ENCODE data around the gene NXN. TPM values are rescaled to one million over a fixed set of nuclear protein-coding genes. Genes with fewer than 3 reads are reported as not detected.
"Not testable (repeated sequence)": the region's sequence is repeated elsewhere in the genome, so short reads cannot be mapped to it uniquely, and the experiment has no call there.

Gene NXN
- total RNA-seq, 1 donor from 2014 or later, result 0.43 TPM

GRCh38 chr17:927611-928461, 51.7 kb downstream of the NXN start:
- Mint-ChIP-seq H3K9me3 (no peaks in the 10 kb centered on the region), H3K4me3 (ENCODE audit: low read depth) (no peak overlapping the region), H3K27me3 (ENCODE audit: low read depth) (no peaks in the 10 kb centered on the region), H3K27ac (no peak overlapping the region), H3K36me3 (ENCODE audit: low read depth) (no peaks in the 10 kb centered on the region), H3K4me1 (ENCODE audit: low read depth) (no peaks in the 10 kb centered on the region)
- no peak for DNase-seq (ENCODE audit: low spot score)
- intact Hi-C loops (cut with micrococcal nuclease), result no loop called here

GRCh38 chr17:925817-926216, 53.8 kb downstream of the NXN start:
- Mint-ChIP-seq H3K36me3 (ENCODE audit: low read depth) (no peaks in the 10 kb centered on the region), H3K27ac (no peak overlapping the region), H3K4me3 (ENCODE audit: low read depth) (no peak overlapping the region), H3K4me1 (ENCODE audit: low read depth) (no peaks in the 10 kb centered on the region), H3K27me3 (ENCODE audit: low read depth) (no peaks in the 10 kb centered on the region), H3K9me3 (no peaks in the 10 kb centered on the region)
- intact Hi-C loops (cut with micrococcal nuclease), result no loop called here
- no peak for DNase-seq (ENCODE audit: low spot score)

- intact Hi-C loops (cut with micrococcal nuclease), result no loop called here
- no peak for DNase-seq (ENCODE audit: low spot score)
- Mint-ChIP-seq H3K36me3 (ENCODE audit: low read depth) (no peaks in the 10 kb centered on the region), H3K27me3 (ENCODE audit: low read depth) (no peaks in the 10 kb centered on the region), H3K27ac (no peak overlapping the region), H3K9me3 (no peaks in the 10 kb centered on the region), H3K4me3 (ENCODE audit: low read depth) (no peak overlapping the region), H3K4me1 (ENCODE audit: low read depth) (no peaks in the 10 kb centered on the region)
These were observed 54.7 kb downstream of the NXN start for GRCh38 chr17:924711-925475.

- not testable (repeated sequence) for H3K27me3 Mint-ChIP-seq (ENCODE audit: low read depth); H3K4me1 Mint-ChIP-seq (ENCODE audit: low read depth); DNase-seq (ENCODE audit: low spot score)
These were observed 55.3 kb downstream of the NXN start for GRCh38 chr17:924306-924705.

GRCh38 chr17:923633-924032, 55.9 kb downstream of the NXN start:
- Mint-ChIP-seq H3K36me3 (ENCODE audit: low read depth) (no peaks in the 10 kb centered on the region), H3K27ac (no peak overlapping the region), H3K27me3 (ENCODE audit: low read depth) (no peaks in the 10 kb centered on the region), H3K4me1 (ENCODE audit: low read depth) (no peaks in the 10 kb centered on the region), H3K4me3 (ENCODE audit: low read depth) (no peak overlapping the region), H3K9me3 (no peaks in the 10 kb centered on the region)
- intact Hi-C loops (cut with micrococcal nuclease), result no loop called here
- DNase-seq (ENCODE audit: low spot score), result no peak

More at GRCh38 chr17:924306-924705, 55.3 kb downstream of the NXN start:
- H3K27ac Mint-ChIP-seq; H3K36me3 Mint-ChIP-seq (ENCODE audit: low read depth); intact Hi-C loops (cut with micrococcal nuclease); H3K9me3 Mint-ChIP-seq; H3K4me3 Mint-ChIP-seq (ENCODE audit: low read depth): not testable (repeated sequence)

GRCh38 chr17:921161-921560, 58.4 kb downstream of the NXN start:
- H3K9me3 Mint-ChIP-seq, result no peaks in the 10 kb centered on the region
- DNase-seq (ENCODE audit: low spot score), result no peak
- H3K27ac Mint-ChIP-seq, result no peak overlapping the region
- H3K27me3 Mint-ChIP-seq (ENCODE audit: low read depth), result no peaks in the 10 kb centered on the region
- intact Hi-C loops (cut with micrococcal nuclease), result no loop called here
- no peak overlapping the region for H3K4me3 Mint-ChIP-seq (ENCODE audit: low read depth)
- no peaks in the 10 kb centered on the region for H3K36me3 Mint-ChIP-seq (ENCODE audit: low read depth)
- no peaks in the 10 kb centered on the region for H3K4me1 Mint-ChIP-seq (ENCODE audit: low read depth)

GRCh38 chr17:920190-920589, 59.4 kb downstream of the NXN start:
- Mint-ChIP-seq H3K27me3 (ENCODE audit: low read depth) (no peaks in the 10 kb centered on the region), H3K4me3 (ENCODE audit: low read depth) (no peak overlapping the region), H3K9me3 (no peaks in the 10 kb centered on the region), H3K36me3 (ENCODE audit: low read depth) (no peaks in the 10 kb centered on the region), H3K4me1 (ENCODE audit: low read depth) (no peaks in the 10 kb centered on the region), H3K27ac (no peak overlapping the region)
- intact Hi-C loops (cut with micrococcal nuclease), result no loop called here
- DNase-seq (ENCODE audit: low spot score), result no peak

DNA sequence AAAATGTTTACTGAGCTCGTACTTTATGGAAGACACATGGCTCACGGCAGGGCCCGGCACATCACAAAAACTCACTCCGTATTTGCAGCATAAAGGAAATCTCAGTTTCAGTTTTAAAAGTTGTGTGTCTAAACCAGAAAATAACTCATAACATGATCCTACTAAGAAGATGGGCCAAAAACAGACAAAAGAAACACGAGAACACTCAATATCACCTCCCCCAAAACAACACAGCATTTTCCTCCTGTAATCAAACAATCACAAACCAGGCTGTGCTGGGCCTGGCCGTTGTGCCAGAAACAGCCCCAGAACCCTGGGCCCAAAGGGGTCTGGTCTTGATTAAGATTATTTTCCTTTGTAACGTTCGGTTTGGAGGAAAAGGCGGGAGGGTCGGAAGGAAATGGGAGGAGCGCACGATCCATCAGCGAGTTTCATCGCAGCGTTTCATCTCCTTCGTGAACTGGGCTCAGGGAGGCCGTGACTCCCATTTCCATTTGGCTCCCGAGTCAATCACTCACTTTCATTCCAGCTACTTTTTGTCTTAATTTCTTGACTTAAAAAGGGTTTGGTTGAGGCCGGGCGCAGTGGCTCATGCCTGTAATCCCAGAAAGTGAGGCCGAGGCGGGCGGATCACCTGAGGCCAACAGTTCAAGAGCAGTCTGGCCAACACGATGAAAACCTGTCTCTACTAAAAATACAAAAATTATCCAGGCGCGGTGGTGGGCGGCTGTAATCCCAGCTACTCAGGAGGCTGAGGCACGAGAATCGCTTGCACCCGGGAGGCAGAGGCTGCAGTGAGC, 61.4 kb downstream of the NXN start:
- DNase-seq (ENCODE audit: low spot score), result no peak
- Mint-ChIP-seq H3K4me3 (ENCODE audit: low read depth) (no peak overlapping the region), H3K9me3 (no peaks in the 10 kb centered on the region), H3K36me3 (ENCODE audit: low read depth) (no peaks in the 10 kb centered on the region), H3K4me1 (ENCODE audit: low read depth) (no peaks in the 10 kb centered on the region), H3K27ac (no peak overlapping the region), H3K27me3 (ENCODE audit: low read depth) (no peaks in the 10 kb centered on the region)
- intact Hi-C loops (cut with micrococcal nuclease), result no loop called here

- Mint-ChIP-seq H3K27me3 (ENCODE audit: low read depth) (no peaks in the 10 kb centered on the region), H3K27ac (no peak overlapping the region), H3K4me3 (ENCODE audit: low read depth) (no peak overlapping the region), H3K36me3 (ENCODE audit: low read depth) (no peaks in the 10 kb centered on the region), H3K4me1 (ENCODE audit: low read depth) (no peaks in the 10 kb centered on the region), H3K9me3 (no peaks in the 10 kb centered on the region)
- DNase-seq (ENCODE audit: low spot score), result no peak
- intact Hi-C loops (cut with micrococcal nuclease), result no loop called here
These were observed 62.2 kb downstream of the NXN start for GRCh38 chr17:917391-917811.

- H3K27ac Mint-ChIP-seq, result no peak overlapping the region
- intact Hi-C loops (cut with micrococcal nuclease), result no loop called here
- no peaks in the 10 kb centered on the region for H3K4me1 Mint-ChIP-seq (ENCODE audit: low read depth)
These were observed 63.3 kb downstream of the NXN start for GRCh38 chr17:916315-916714.

DNA sequence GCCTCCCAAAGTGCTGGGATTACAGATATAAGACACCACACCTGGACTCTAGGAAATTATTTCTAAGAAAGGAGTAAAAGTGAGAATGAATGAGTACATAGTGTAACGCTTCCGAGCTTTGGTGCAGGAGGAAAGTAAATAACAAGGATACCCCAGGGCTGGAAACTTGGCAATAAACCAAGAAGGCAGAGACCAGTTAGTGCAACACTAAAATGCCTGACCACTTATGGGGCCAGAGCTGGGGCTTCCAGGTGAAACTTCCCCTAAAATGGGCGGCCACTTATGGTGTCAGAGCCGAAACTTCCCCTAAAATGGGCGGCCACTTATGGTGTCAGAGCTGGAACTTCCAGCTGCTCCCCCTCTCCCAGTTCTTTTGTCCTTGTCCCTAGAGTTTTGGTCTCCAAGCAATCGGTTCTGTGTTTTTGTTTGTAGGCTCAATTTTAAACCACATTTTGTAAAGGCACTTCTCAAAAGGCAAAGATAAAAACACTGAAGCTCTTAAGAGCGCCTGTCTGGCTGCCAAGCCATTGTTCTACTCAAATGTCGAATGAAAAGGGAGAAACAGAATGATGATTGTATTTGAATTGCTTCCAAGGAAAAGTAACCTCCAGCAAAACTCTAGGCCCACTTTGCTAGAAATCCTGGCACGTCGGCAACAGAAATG, 63.9 kb downstream of the NXN start:
- H3K9me3 Mint-ChIP-seq, result no peaks in the 10 kb centered on the region
- no peaks in the 10 kb centered on the region for H3K4me1 Mint-ChIP-seq (ENCODE audit: low read depth)
- DNase-seq (ENCODE audit: low spot score), result no peak
- H3K27ac Mint-ChIP-seq, result no peak overlapping the region
- intact Hi-C loops (cut with micrococcal nuclease), result no loop called here
- peaks cover under 1% of the 10 kb centered on the region for H3K27me3 Mint-ChIP-seq (ENCODE audit: low read depth)
- H3K36me3 Mint-ChIP-seq (ENCODE audit: low read depth), result no peaks in the 10 kb centered on the region
- no peak overlapping the region for H3K4me3 Mint-ChIP-seq (ENCODE audit: low read depth)

More at GRCh38 chr17:916315-916714, 63.3 kb downstream of the NXN start:
- no peaks in the 10 kb centered on the region for H3K36me3 Mint-ChIP-seq (ENCODE audit: low read depth)
- no peaks in the 10 kb centered on the region for H3K27me3 Mint-ChIP-seq (ENCODE audit: low read depth)
- no peak for DNase-seq (ENCODE audit: low spot score)
- no peaks in the 10 kb centered on the region for H3K9me3 Mint-ChIP-seq
- no peak overlapping the region for H3K4me3 Mint-ChIP-seq (ENCODE audit: low read depth)

- intact Hi-C loops (cut with micrococcal nuclease), result no loop called here
- Mint-ChIP-seq H3K9me3 (no peaks in the 10 kb centered on the region), H3K27ac (no peak overlapping the region), H3K4me3 (ENCODE audit: low read depth) (no peak overlapping the region), H3K4me1 (ENCODE audit: low read depth) (no peaks in the 10 kb centered on the region), H3K27me3 (ENCODE audit: low read depth) (peaks cover 2% of the 10 kb centered on the region), H3K36me3 (ENCODE audit: low read depth) (no peaks in the 10 kb centered on the region)
- no peak for DNase-seq (ENCODE audit: low spot score)
These were observed 65.0 kb downstream of the NXN start for GRCh38 chr17:914561-914960.

Measured in activated T-helper 2 cell treated with anti-CD3 and anti-CD28 coated beads, Interferon-gamma antibody, Interleukin-2, Interleukin-4, amounts not matched to agents 10 μg/mL and 5 μg/mL and 100 μg/mL, durations not matched to agents 14 hours and 24 hours and 36 hours (primary cell).